Osteocyte (in vitro differentiated cells): ENCODE results near the gene APOL6. TPM values are rescaled to one million over a fixed set of nuclear protein-coding genes. Genes with fewer than 3 reads are reported as not detected.

Experiments used
- DNase-seq: peaks from one replicate; pipeline ENCODE4 v3.0.0; 2021; ENCODE audit warnings: mixed read lengths; ENCODE audit not compliant: unreplicated experiment; ENCODE audit errors: extremely low spot score
- H3K27ac Mint-ChIP-seq: one replicate; pipeline ENCODE4 v1.8.0; 2021; ENCODE audit warnings: mild to moderate bottlenecking, mixed read lengths; ENCODE audit not compliant: unreplicated experiment
- H3K27me3 Mint-ChIP-seq: one replicate; pipeline ENCODE4 v1.8.0; 2021; ENCODE audit warnings: mixed read lengths; ENCODE audit not compliant: unreplicated experiment
- H3K36me3 Mint-ChIP-seq: one replicate; pipeline ENCODE4 v1.8.0; 2021; ENCODE audit warnings: mixed read lengths; ENCODE audit not compliant: unreplicated experiment
- H3K4me1 Mint-ChIP-seq: one replicate; pipeline ENCODE4 v1.8.0; 2021; ENCODE audit warnings: mixed read lengths; ENCODE audit not compliant: unreplicated experiment
- H3K4me3 Mint-ChIP-seq: one replicate; pipeline ENCODE4 v1.8.0; 2021; ENCODE audit warnings: mild to moderate bottlenecking, moderate library complexity, mixed read lengths; ENCODE audit not compliant: unreplicated experiment
- H3K9me3 Mint-ChIP-seq: one replicate; pipeline ENCODE4 v1.8.0; 2021; ENCODE audit warnings: mixed read lengths; ENCODE audit not compliant: unreplicated experiment
- CTCF ChIP-seq: fragments of 200-600 bp; sonication (generic); IDR thresholded peaks from 2 replicates; pipeline ENCODE4 v1.5.0; 2021; ENCODE audit warnings: antibody characterized with exemption, mild to moderate bottlenecking, moderate library complexity
- total RNA-seq: library from RNA; stranded (reverse); gene quantifications from 2 replicates; pipeline ENCODE4 v1.2.1, GENCODE V29; 2021

APOL6 gene
- total RNA-seq, 1 donor from 2014 or later, result 11.8 TPM

- Mint-ChIP-seq H3K27me3 (no peaks in the 10 kb centered on the region), H3K36me3 (no peaks in the 10 kb centered on the region), H3K9me3 (no peaks in the 10 kb centered on the region), H3K4me1 (peaks cover 28% of the 10 kb centered on the region), H3K27ac (no peak overlapping the region), H3K4me3 (no peak overlapping the region)
- peak; percentile 61 for TF ChIP-seq CTCF
- DNase-seq, result no peak
Observed at GRCh38 chr22:35631597-35631996, 16.6 kb upstream of the APOL6 start.

GRCh38 chr22:35632935-35633334, 15.3 kb upstream of the APOL6 start:
- Mint-ChIP-seq H3K27me3 (no peaks in the 10 kb centered on the region), H3K9me3 (no peaks in the 10 kb centered on the region), H3K27ac (no peak overlapping the region), H3K4me1 (peaks cover 24% of the 10 kb centered on the region), H3K4me3 (no peak overlapping the region), H3K36me3 (no peaks in the 10 kb centered on the region)
- DNase-seq, result no peak
- no peak for TF ChIP-seq CTCF

GRCh38 chr22:35633520-35633919, 14.7 kb upstream of the APOL6 start:
- H3K27me3 Mint-ChIP-seq, result no peaks in the 10 kb centered on the region
- H3K9me3 Mint-ChIP-seq, result no peaks in the 10 kb centered on the region
- no peak overlapping the region for H3K4me3 Mint-ChIP-seq
- H3K27ac Mint-ChIP-seq, result no peak overlapping the region
- peaks cover 27% of the 10 kb centered on the region for H3K4me1 Mint-ChIP-seq
- H3K36me3 Mint-ChIP-seq, result no peaks in the 10 kb centered on the region
- TF ChIP-seq CTCF, result no peak
- no peak for DNase-seq

- H3K27ac Mint-ChIP-seq, result no peak overlapping the region
- H3K9me3 Mint-ChIP-seq, result no peaks in the 10 kb centered on the region
- peaks cover 28% of the 10 kb centered on the region for H3K4me1 Mint-ChIP-seq
- no peaks in the 10 kb centered on the region for H3K27me3 Mint-ChIP-seq
- H3K4me3 Mint-ChIP-seq, result no peak overlapping the region
- DNase-seq, result no peak
- TF ChIP-seq CTCF, result no peak
- H3K36me3 Mint-ChIP-seq, result no peaks in the 10 kb centered on the region
Observed at GRCh38 chr22:35634015-35634414, 14.2 kb upstream of the APOL6 start.

- no peak for DNase-seq
- no peak for TF ChIP-seq CTCF
- H3K9me3 Mint-ChIP-seq, result no peaks in the 10 kb centered on the region
Observed at GRCh38 chr22:35634943-35635540, 13.2 kb upstream of the APOL6 start.

More at GRCh38 chr22:35634943-35635540, 13.2 kb upstream of the APOL6 start:
- Mint-ChIP-seq H3K27me3 (no peaks in the 10 kb centered on the region), H3K36me3 (no peaks in the 10 kb centered on the region), H3K4me3 (no peak overlapping the region), H3K4me1 (peaks cover 18% of the 10 kb centered on the region), H3K27ac (no peak overlapping the region)
